HepG2 (cell line): Measurements from ENCODE around the gene TM4SF20. TPM values are rescaled to one million over a fixed set of nuclear protein-coding genes. Genes with fewer than 3 reads are reported as not detected.
A peak's percentile ranks its signal among the peaks of the same experiment; 100 is the strongest.

Experiments used
- CEBPG ChIP-seq: IDR thresholded peaks from 2 replicates; pipeline ENCODE4 v1.6.1; 2016
- GABPB1 ChIP-seq: IDR thresholded peaks from 2 replicates; pipeline ENCODE4 v1.6.1; 2016; ENCODE audit warnings: mild to moderate bottlenecking, missing genetic modification reagents, moderate library complexity, missing compliant biosample characterization
- HOXA7 ChIP-seq: sonication (generic); formaldehyde crosslinking; IDR thresholded peaks from 2 replicates; pipeline ENCODE4 v1.8.1; 2022; ENCODE audit warnings: mild to moderate bottlenecking, missing genetic modification reagents, moderate library complexity
- JUN ChIP-seq: sonication (generic); formaldehyde crosslinking; IDR thresholded peaks from 2 replicates; pipeline ENCODE4 v1.4.0; 2020; ENCODE audit warnings: mild to moderate bottlenecking, missing genetic modification reagents
- KAT7 ChIP-seq: IDR thresholded peaks from 2 replicates; pipeline ENCODE4 v1.6.1; 2018; ENCODE audit warnings: borderline replicate concordance, missing compliant biosample characterization
- KDM5B ChIP-seq: sonication (generic); formaldehyde crosslinking; IDR thresholded peaks from 2 replicates; pipeline ENCODE4 v1.4.0; 2020; ENCODE audit warnings: missing genetic modification reagents, mild to moderate bottlenecking, borderline replicate concordance
- MAFK ChIP-seq, 2 experiments: IDR thresholded peaks in 1 of 2; conservative IDR thresholded peaks in 1 of 2; 2 replicates each; pipeline ENCODE4 v1.6.1; 2011; ENCODE audit warnings: improper control_type of control experiment in 2 of 2, low read length in 2 of 2
- MZF1 ChIP-seq: sonication (generic); formaldehyde crosslinking; IDR thresholded peaks from 2 replicates; pipeline ENCODE4 v1.8.1; 2023; ENCODE audit warnings: mild to moderate bottlenecking, missing genetic modification reagents, borderline replicate concordance
- PAX8 ChIP-seq: sonication (generic); formaldehyde crosslinking; IDR thresholded peaks from 2 replicates; pipeline ENCODE4 v1.8.0; 2022; ENCODE audit warnings: mild to moderate bottlenecking, missing genetic modification reagents, borderline replicate concordance
- PBX2 ChIP-seq: IDR thresholded peaks from 2 replicates; pipeline ENCODE4 v1.6.1; 2016; ENCODE audit warnings: control low read depth
- POGK ChIP-seq: sonication (generic); formaldehyde crosslinking; conservative IDR thresholded peaks from 2 replicates; pipeline ENCODE4 v1.8.0; 2022; ENCODE audit warnings: mild to moderate bottlenecking, moderate library complexity, missing genetic modification reagents
- RNF2 ChIP-seq: fragments of 450-650 bp; conservative IDR thresholded peaks from 2 replicates; pipeline ENCODE4 v1.6.1; 2016; ENCODE audit warnings: low read depth
- RXRB ChIP-seq: IDR thresholded peaks from 2 replicates; pipeline ENCODE4 v1.6.1; 2016; ENCODE audit warnings: borderline replicate concordance, missing genetic modification reagents, missing compliant biosample characterization
- SIX4 ChIP-seq: sonication (generic); formaldehyde crosslinking; IDR thresholded peaks from 2 replicates; pipeline ENCODE4 v1.4.0; 2020; ENCODE audit warnings: missing genetic modification reagents
- SMAD9 ChIP-seq: sonication (generic); formaldehyde crosslinking; IDR thresholded peaks from 2 replicates; pipeline ENCODE4 v1.5.1; 2020; ENCODE audit warnings: mild to moderate bottlenecking, missing genetic modification reagents
- SOX5 ChIP-seq: IDR thresholded peaks from 2 replicates; pipeline ENCODE4 v1.6.1; 2016; ENCODE audit warnings: borderline replicate concordance
- SP2 ChIP-seq: sonication (generic); formaldehyde crosslinking; IDR thresholded peaks from 2 replicates; pipeline ENCODE4 v1.5.1; 2020; ENCODE audit warnings: mild to moderate bottlenecking, missing genetic modification reagents
- ZBTB26 ChIP-seq: IDR thresholded peaks from 2 replicates; pipeline ENCODE4 v1.6.1; 2016; ENCODE audit warnings: missing compliant biosample characterization, missing genetic modification reagents, borderline replicate concordance
- ZFYVE20 ChIP-seq: sonication (generic); formaldehyde crosslinking; IDR thresholded peaks from 2 replicates; pipeline ENCODE4 v1.8.0; 2023; ENCODE audit warnings: low read depth, mild to moderate bottlenecking, moderate library complexity, missing genetic modification reagents, borderline replicate concordance
- ZNF30 ChIP-seq: sonication (generic); formaldehyde crosslinking; IDR thresholded peaks from 2 replicates; pipeline ENCODE4 v1.5.0; 2020; ENCODE audit warnings: mild to moderate bottlenecking, missing genetic modification reagents
- ZNF430 ChIP-seq: sonication (generic); formaldehyde crosslinking; IDR thresholded peaks from 2 replicates; pipeline ENCODE4 v1.9.0; 2021; ENCODE audit warnings: mild to moderate bottlenecking, missing genetic modification reagents
- ZNF501 ChIP-seq: sonication (generic); formaldehyde crosslinking; IDR thresholded peaks from 2 replicates; pipeline ENCODE4 v1.5.1; 2020; ENCODE audit warnings: mild to moderate bottlenecking, moderate library complexity, missing genetic modification reagents
- polyA plus RNA-seq, 8 experiments: library from polyadenylated mRNA; depleted of rRNA in 3 of 8; stranded (reverse) in 7 of 8; unstranded in 1 of 8; fragments of >200 nt; fragmentation: Illumina TruSeq in 4 of 8; extraction: Trizol in 4 of 8; gene quantifications; 2 replicates each; pipeline versions ENCODE4 v1.2.1 to v1.2.3, GENCODE V29; 2011 to 2016; ENCODE audit warnings: low read depth in 4 of 8, missing spikeins in 1 of 8, mixed read lengths in 1 of 8; ENCODE audit not compliant: insufficient read depth in 1 of 8
- total RNA-seq, 5 experiments: library from RNA; depleted of rRNA; stranded (reverse); fragments of >200 nt; fragmentation: Illumina TruSeq; extraction: Trizol; gene quantifications; 2 replicates each; pipeline ENCODE4 v1.2.3, GENCODE V29; 2016; ENCODE audit warnings: low read depth in 1 of 5
- TF ChIP-seq, protein P1 (sequence below): sonication (generic); formaldehyde crosslinking; IDR thresholded peaks from 2 replicates; pipeline ENCODE4 v1.8.1; 2022; ENCODE audit warnings: low read depth, mild to moderate bottlenecking, missing genetic modification reagents

TM4SF20 gene
- total and polyA plus RNA-seq, 2 of the 13 experiments (the other 11 are each of a cell fraction or from before 2014, with no cell fraction given): not detected

- TF ChIP-seq ZNF430 (CRISPR knock-in tag) (peak; percentile 98), KAT7 (peak; percentile 94; the same call in 1 of the 2 replicates), MAFK (conservative IDR thresholded peaks at IDR 0.05 in 1 of 2, IDR thresholded peaks at IDR 0.05 in 1 of 2; ENCODE audit: low read length in 2 of 2) (no peak), ZNF30 (peak; percentile 95; the same call in 1 of the 2 replicates), ZBTB26 (CRISPR knock-in tag) (peak; percentile 95), SIX4 (CRISPR knock-in tag) (peak; percentile 72; the same call in 1 of the 2 replicates), RXRB (CRISPR knock-in tag) (peak; percentile 96), PBX2 (CRISPR knock-in tag) (no peak), POGK (CRISPR knock-in tag) (peak; percentile 97), SP2 (CRISPR knock-in tag) (peak; percentile 43), SOX5 (CRISPR knock-in tag) (peak; percentile 71; the same call in 1 of the 2 replicates), SMAD9 (CRISPR knock-in tag) (peak; percentile 73; the same call in 1 of the 2 replicates), GABPB1 (CRISPR knock-in tag) (peak; percentile 98), HOXA7 (CRISPR knock-in tag) (no peak), KDM5B (CRISPR knock-in tag) (peak; percentile 98), RNF2 (peak; percentile 99), PAX8 (CRISPR knock-in tag) (peak; percentile 41; the same call in 1 of the 2 replicates), ZNF501 (CRISPR knock-in tag) (peak; percentile 97), MZF1 (CRISPR knock-in tag) (no peak), CEBPG (CRISPR knock-in tag) (no peak; the same call in 1 of the 2 replicates), JUN (CRISPR knock-in tag) (peak; percentile 90), ZFYVE20 (CRISPR knock-in tag) (peak; percentile 86)
- TF ChIP-seq, protein P1, sequence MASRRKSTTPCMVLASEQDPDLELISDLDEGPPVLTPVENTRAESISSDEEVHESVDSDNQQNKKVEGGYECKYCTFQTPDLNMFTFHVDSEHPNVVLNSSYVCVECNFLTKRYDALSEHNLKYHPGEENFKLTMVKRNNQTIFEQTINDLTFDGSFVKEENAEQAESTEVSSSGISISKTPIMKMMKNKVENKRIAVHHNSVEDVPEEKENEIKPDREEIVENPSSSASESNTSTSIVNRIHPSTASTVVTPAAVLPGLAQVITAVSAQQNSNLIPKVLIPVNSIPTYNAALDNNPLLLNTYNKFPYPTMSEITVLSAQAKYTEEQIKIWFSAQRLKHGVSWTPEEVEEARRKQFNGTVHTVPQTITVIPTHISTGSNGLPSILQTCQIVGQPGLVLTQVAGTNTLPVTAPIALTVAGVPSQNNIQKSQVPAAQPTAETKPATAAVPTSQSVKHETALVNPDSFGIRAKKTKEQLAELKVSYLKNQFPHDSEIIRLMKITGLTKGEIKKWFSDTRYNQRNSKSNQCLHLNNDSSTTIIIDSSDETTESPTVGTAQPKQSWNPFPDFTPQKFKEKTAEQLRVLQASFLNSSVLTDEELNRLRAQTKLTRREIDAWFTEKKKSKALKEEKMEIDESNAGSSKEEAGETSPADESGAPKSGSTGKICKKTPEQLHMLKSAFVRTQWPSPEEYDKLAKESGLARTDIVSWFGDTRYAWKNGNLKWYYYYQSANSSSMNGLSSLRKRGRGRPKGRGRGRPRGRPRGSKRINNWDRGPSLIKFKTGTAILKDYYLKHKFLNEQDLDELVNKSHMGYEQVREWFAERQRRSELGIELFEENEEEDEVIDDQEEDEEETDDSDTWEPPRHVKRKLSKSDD: peak; percentile 97
Measured at GRCh38 chr2:227324995-227325838, 53.9 kb downstream of the TM4SF20 start, which contains the start of gene MFF (continued).
